Adrenal gland (tissue), 5 donors: ENCODE data around the gene ADGRB3.

Experiments used
- POLR2A ChIP-seq, 2 donors: fragments of 450-650 bp; IDR thresholded peaks; one replicate each; pipeline ENCODE4 v1.6.1; 2017; ENCODE audit warnings: antibody characterized with exemption in 2 of 2, mild to moderate bottlenecking in 2 of 2, moderate library complexity in 1 of 2
- TF ChIP-seq, protein P1 (sequence below), 6 experiments: fragments of 450-650 bp in 4 of 6; fragments of 200-600 bp in 2 of 6; sonication (generic) in 1 of 6; IDR thresholded peaks; 1 replicate in 5 of 6; 2 replicates in 1 of 6; pipeline versions ENCODE4 v1.5.1 to v1.8.0; 2016 to 2021; ENCODE audit warnings: antibody characterized with exemption in 6 of 6, mild to moderate bottlenecking in 2 of 6, moderate library complexity in 1 of 6
- donor health status: DM: no; HTN: no; CAD: no.

DNA sequence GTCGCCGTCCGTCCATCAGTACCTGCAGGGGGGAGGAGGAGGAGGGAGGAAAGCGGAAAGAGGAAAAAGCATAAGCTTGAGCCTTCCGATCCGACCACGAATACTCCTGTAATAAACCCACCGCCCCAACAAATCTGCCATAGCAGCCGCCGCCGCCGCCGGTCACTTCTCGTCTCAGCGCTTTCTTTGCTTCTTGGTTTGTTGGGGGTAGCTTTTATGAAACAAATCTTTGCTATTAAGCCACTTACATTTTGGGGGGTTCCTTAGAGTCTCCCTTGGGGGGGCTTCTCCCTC, 277 bp downstream of the ADGRB3 start:
- TF ChIP-seq, protein P1, sequence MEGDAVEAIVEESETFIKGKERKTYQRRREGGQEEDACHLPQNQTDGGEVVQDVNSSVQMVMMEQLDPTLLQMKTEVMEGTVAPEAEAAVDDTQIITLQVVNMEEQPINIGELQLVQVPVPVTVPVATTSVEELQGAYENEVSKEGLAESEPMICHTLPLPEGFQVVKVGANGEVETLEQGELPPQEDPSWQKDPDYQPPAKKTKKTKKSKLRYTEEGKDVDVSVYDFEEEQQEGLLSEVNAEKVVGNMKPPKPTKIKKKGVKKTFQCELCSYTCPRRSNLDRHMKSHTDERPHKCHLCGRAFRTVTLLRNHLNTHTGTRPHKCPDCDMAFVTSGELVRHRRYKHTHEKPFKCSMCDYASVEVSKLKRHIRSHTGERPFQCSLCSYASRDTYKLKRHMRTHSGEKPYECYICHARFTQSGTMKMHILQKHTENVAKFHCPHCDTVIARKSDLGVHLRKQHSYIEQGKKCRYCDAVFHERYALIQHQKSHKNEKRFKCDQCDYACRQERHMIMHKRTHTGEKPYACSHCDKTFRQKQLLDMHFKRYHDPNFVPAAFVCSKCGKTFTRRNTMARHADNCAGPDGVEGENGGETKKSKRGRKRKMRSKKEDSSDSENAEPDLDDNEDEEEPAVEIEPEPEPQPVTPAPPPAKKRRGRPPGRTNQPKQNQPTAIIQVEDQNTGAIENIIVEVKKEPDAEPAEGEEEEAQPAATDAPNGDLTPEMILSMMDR (IDR thresholded peaks at IDR 0.05), result no peak
- TF ChIP-seq POLR2A (IDR thresholded peaks at IDR 0.05), result no peak
